SH-SY5Y (cell line): ENCODE results near the gene CARD9.

Experiments used
- GATA2 ChIP-seq: IDR thresholded peaks from 2 replicates; pipeline ENCODE4 v1.6.1; 2011; ENCODE audit warnings: mild to moderate bottlenecking, low read depth, low read length
- GATA3 ChIP-seq: IDR thresholded peaks from 2 replicates; pipeline ENCODE4 v1.6.1; 2011; ENCODE audit warnings: low read depth, mild to moderate bottlenecking, low read length, moderate library complexity

DNA sequence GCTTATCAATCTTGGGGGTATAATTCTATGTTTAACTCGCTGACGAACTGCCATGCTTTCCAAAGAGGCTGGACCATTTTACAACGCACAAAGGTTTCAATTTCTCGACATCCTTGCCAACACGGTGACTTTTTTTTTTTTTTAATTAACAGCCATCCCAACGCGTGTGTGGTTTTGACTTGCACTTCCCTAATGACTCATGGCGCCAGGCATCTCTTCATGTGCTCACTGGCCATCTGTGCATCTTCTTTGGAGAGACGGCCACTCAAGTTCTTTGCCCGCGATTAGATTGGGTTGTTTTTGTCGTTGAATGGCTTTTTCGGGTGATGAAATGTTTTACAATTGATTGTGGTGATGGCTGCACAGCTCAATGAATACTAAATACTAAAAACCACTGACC lies 12.5 kb upstream of the CARD9 start:
- no peak for TF ChIP-seq GATA2
- TF ChIP-seq GATA3 = no peak
